PC-9 (cell line): ENCODE measurements around the gene TMEM161B.

Source experiments
- EZH2 ChIP-seq: fragments of 200-600 bp; sonication (generic); IDR thresholded peaks from 2 replicates; pipeline ENCODE4 v1.8.0; 2017; ENCODE audit warnings: antibody characterized with exemption, low read depth
- TF ChIP-seq, protein P1 (sequence below): fragments of 200-600 bp; sonication (generic); conservative IDR thresholded peaks from 2 replicates; pipeline ENCODE4 v1.6.1; 2017; ENCODE audit warnings: mixed run types, antibody characterized with exemption, mild to moderate bottlenecking, moderate library complexity

GRCh38 chr5:88254320-88254719 is 14.3 kb downstream of the TMEM161B start:
- TF ChIP-seq, protein P1, sequence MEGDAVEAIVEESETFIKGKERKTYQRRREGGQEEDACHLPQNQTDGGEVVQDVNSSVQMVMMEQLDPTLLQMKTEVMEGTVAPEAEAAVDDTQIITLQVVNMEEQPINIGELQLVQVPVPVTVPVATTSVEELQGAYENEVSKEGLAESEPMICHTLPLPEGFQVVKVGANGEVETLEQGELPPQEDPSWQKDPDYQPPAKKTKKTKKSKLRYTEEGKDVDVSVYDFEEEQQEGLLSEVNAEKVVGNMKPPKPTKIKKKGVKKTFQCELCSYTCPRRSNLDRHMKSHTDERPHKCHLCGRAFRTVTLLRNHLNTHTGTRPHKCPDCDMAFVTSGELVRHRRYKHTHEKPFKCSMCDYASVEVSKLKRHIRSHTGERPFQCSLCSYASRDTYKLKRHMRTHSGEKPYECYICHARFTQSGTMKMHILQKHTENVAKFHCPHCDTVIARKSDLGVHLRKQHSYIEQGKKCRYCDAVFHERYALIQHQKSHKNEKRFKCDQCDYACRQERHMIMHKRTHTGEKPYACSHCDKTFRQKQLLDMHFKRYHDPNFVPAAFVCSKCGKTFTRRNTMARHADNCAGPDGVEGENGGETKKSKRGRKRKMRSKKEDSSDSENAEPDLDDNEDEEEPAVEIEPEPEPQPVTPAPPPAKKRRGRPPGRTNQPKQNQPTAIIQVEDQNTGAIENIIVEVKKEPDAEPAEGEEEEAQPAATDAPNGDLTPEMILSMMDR = no peak
- no peak for TF ChIP-seq EZH2
